Astrocyte (in vitro differentiated cells and primary cell): ENCODE results near the gene TEX14. TPM values are rescaled to one million over a fixed set of nuclear protein-coding genes. Genes with fewer than 3 reads are reported as not detected.

Experiments used
- DNase-seq: peaks from one replicate; pipeline ENCODE4 v3.0.0-alpha.2; 2010; ENCODE audit warnings: low read depth
- FAIRE-seq: peaks from 2 replicates; lab custom pipeline; 2011; peaks lifted over from hg19 to GRCh38; lab: Jason Lieb, UNC
- H2AFZ ChIP-seq: 2 replicates; pipeline ENCODE4 v1.6.0; 2012; ENCODE audit warnings: low read depth, low read length, inconsistent platforms
- H3K27ac ChIP-seq: 2 replicates; pipeline ENCODE4 v1.5.1; 2011; ENCODE audit warnings: low read depth, low read length, inconsistent platforms
- H3K27me3 ChIP-seq: 2 replicates; pipeline ENCODE4 v1.6.0; 2011; ENCODE audit warnings: low read length, inconsistent platforms; ENCODE audit not compliant: insufficient read depth
- H3K36me3 ChIP-seq: 2 replicates; pipeline ENCODE4 v1.5.1; 2011; ENCODE audit warnings: low read length, inconsistent platforms; ENCODE audit not compliant: insufficient read depth
- H3K4me1 ChIP-seq: 2 replicates; pipeline ENCODE4 v1.5.1; 2011; ENCODE audit warnings: low read length, inconsistent platforms; ENCODE audit not compliant: insufficient read depth
- H3K4me2 ChIP-seq: 2 replicates; pipeline ENCODE4 v1.6.0; 2012; ENCODE audit warnings: low read length, inconsistent platforms
- H3K4me3 ChIP-seq: 2 replicates; pipeline ENCODE4 v1.5.1; 2011; ENCODE audit warnings: low read depth, mild to moderate bottlenecking, low read length, inconsistent platforms; ENCODE audit not compliant: insufficient read depth
- H3K79me2 ChIP-seq: 2 replicates; pipeline ENCODE4 v1.6.0; 2012; ENCODE audit warnings: mild to moderate bottlenecking, low read length, inconsistent platforms; ENCODE audit not compliant: insufficient read depth
- H3K9ac ChIP-seq: 2 replicates; pipeline ENCODE4 v1.6.0; 2012; ENCODE audit warnings: mild to moderate bottlenecking, low read length, inconsistent platforms
- H3K9me3 ChIP-seq: 2 replicates; pipeline ENCODE4 v1.5.1; 2012; ENCODE audit warnings: low read depth, mild to moderate bottlenecking, low read length, inconsistent platforms; ENCODE audit not compliant: insufficient read depth
- H4K20me1 ChIP-seq: 2 replicates; pipeline ENCODE4 v1.6.0; 2012; ENCODE audit warnings: low read length, inconsistent platforms; ENCODE audit not compliant: insufficient read depth
- H3K27ac Mint-ChIP-seq: one replicate; pipeline ENCODE4 v1.8.0; 2021; ENCODE audit warnings: mild to moderate bottlenecking, mixed read lengths; ENCODE audit not compliant: unreplicated experiment
- H3K27me3 Mint-ChIP-seq: one replicate; pipeline ENCODE4 v1.8.0; 2021; ENCODE audit warnings: low read depth, mixed read lengths; ENCODE audit not compliant: unreplicated experiment
- H3K36me3 Mint-ChIP-seq: one replicate; pipeline ENCODE4 v1.8.0; 2021; ENCODE audit warnings: low read depth, mixed read lengths; ENCODE audit not compliant: unreplicated experiment
- H3K4me1 Mint-ChIP-seq: one replicate; pipeline ENCODE4 v1.8.0; 2021; ENCODE audit warnings: low read depth, mixed read lengths; ENCODE audit not compliant: unreplicated experiment
- H3K4me3 Mint-ChIP-seq: one replicate; pipeline ENCODE4 v1.8.0; 2021; ENCODE audit warnings: mild to moderate bottlenecking, moderate library complexity, mixed read lengths; ENCODE audit not compliant: unreplicated experiment
- H3K9me3 Mint-ChIP-seq: one replicate; pipeline ENCODE4 v1.8.0; 2021; ENCODE audit warnings: mild to moderate bottlenecking, mixed read lengths; ENCODE audit not compliant: unreplicated experiment
- EZH2 ChIP-seq: IDR thresholded peaks from 2 replicates; pipeline ENCODE4 v1.6.1; 2012; ENCODE audit warnings: mild to moderate bottlenecking, low read length, inconsistent platforms; ENCODE audit not compliant: insufficient read depth
- total RNA-seq: library from RNA; stranded (reverse); gene quantifications from 2 replicates; pipeline ENCODE4 v1.2.1, GENCODE V29; 2021
- TF ChIP-seq, protein P1 (sequence below): IDR thresholded peaks from 2 replicates; pipeline ENCODE4 v1.5.1; 2011; ENCODE audit warnings: low read depth, mild to moderate bottlenecking, inconsistent platforms, low read length, moderate library complexity; ENCODE audit not compliant: insufficient read depth

TEX14 gene
- total RNA-seq, 1 donor from 2014 or later, result 0.09 TPM

- TF ChIP-seq EZH2, result no peak
- TF ChIP-seq, protein P1, sequence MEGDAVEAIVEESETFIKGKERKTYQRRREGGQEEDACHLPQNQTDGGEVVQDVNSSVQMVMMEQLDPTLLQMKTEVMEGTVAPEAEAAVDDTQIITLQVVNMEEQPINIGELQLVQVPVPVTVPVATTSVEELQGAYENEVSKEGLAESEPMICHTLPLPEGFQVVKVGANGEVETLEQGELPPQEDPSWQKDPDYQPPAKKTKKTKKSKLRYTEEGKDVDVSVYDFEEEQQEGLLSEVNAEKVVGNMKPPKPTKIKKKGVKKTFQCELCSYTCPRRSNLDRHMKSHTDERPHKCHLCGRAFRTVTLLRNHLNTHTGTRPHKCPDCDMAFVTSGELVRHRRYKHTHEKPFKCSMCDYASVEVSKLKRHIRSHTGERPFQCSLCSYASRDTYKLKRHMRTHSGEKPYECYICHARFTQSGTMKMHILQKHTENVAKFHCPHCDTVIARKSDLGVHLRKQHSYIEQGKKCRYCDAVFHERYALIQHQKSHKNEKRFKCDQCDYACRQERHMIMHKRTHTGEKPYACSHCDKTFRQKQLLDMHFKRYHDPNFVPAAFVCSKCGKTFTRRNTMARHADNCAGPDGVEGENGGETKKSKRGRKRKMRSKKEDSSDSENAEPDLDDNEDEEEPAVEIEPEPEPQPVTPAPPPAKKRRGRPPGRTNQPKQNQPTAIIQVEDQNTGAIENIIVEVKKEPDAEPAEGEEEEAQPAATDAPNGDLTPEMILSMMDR, result no peak
- Mint-ChIP-seq H3K27me3 (peaks cover 2% of the 10 kb centered on the region), H3K36me3 (no peaks in the 10 kb centered on the region), H3K4me3 (no peak overlapping the region), H3K9me3 (no peaks in the 10 kb centered on the region), H3K4me1 (no peaks in the 10 kb centered on the region), H3K27ac (no peak overlapping the region)
- DNase-seq (no peak), FAIRE-seq (no peak)
- H3K27ac ChIP-seq, result no peak overlapping the region
- H3K27me3 ChIP-seq, result peaks cover 3% of the 10 kb centered on the region
- no peak overlapping the region for H3K4me3 ChIP-seq
- no peak overlapping the region for H2AFZ ChIP-seq
- no peak overlapping the region for H3K4me2 ChIP-seq
- H3K79me2 ChIP-seq, result no peaks in the 10 kb centered on the region
- no peak overlapping the region for H3K9ac ChIP-seq
- no peaks in the 10 kb centered on the region for H3K36me3 ChIP-seq
- no peaks in the 10 kb centered on the region for H4K20me1 ChIP-seq
- no peaks in the 10 kb centered on the region for H3K4me1 ChIP-seq
- H3K9me3 ChIP-seq, result no peaks in the 10 kb centered on the region
These were observed 60.8 kb downstream of the TEX14 start for GRCh38 chr17:58630883-58631522.

- H3K27ac Mint-ChIP-seq, result no peak overlapping the region
- no peaks in the 10 kb centered on the region for H3K9me3 Mint-ChIP-seq
- Histone ChIP-seq H3K27ac (no peak overlapping the region), H3K79me2 (no peaks in the 10 kb centered on the region), H3K36me3 (no peaks in the 10 kb centered on the region), H2AFZ (no peak overlapping the region), H3K9ac (no peak overlapping the region), H3K4me2 (no peak overlapping the region), H3K9me3 (no peaks in the 10 kb centered on the region), H3K4me3 (no peak overlapping the region), H3K4me1 (no peaks in the 10 kb centered on the region), H4K20me1 (no peaks in the 10 kb centered on the region), H3K27me3 (peaks cover 3% of the 10 kb centered on the region)
- no peaks in the 10 kb centered on the region for H3K4me1 Mint-ChIP-seq
- H3K27me3 Mint-ChIP-seq, result peaks cover 6% of the 10 kb centered on the region
- no peak overlapping the region for H3K4me3 Mint-ChIP-seq
- no peaks in the 10 kb centered on the region for H3K36me3 Mint-ChIP-seq
- no peak for FAIRE-seq
- DNase-seq, result no peak
- TF ChIP-seq EZH2, result no peak
- TF ChIP-seq, protein P1, result no peak
These were observed 64.9 kb downstream of the TEX14 start for GRCh38 chr17:58626905-58627304.

DNA sequence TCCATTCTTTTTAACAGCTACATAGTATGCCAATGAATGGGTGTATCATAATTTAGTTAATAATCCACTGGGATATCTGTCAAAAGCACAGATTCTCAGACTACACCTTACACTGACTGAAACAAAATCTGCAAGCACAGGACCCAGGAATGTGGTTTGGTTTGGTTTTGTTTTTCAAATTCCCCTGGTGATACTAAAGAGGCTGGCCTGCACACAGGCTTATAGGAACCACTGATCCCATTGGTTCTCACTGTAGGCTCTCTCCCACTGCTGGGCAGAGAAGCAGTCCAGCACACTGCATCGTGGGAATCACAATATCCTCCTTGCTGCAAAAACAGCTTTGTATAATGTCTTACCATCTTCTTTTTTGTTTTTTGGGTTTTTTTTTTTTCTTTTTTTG lies 67.1 kb downstream of the TEX14 start:
- Histone ChIP-seq H3K36me3 (no peaks in the 10 kb centered on the region), H3K79me2 (no peaks in the 10 kb centered on the region), H2AFZ (no peak overlapping the region), H3K9me3 (no peaks in the 10 kb centered on the region), H3K27ac (no peak overlapping the region), H3K4me2 (no peak overlapping the region), H3K4me3 (no peak overlapping the region), H4K20me1 (no peaks in the 10 kb centered on the region), H3K27me3 (peaks cover 3% of the 10 kb centered on the region), H3K9ac (no peak overlapping the region), H3K4me1 (no peaks in the 10 kb centered on the region)
- no peaks in the 10 kb centered on the region for H3K9me3 Mint-ChIP-seq
- FAIRE-seq (no peak), DNase-seq (no peak)
- H3K4me1 Mint-ChIP-seq, result no peaks in the 10 kb centered on the region
- H3K27ac Mint-ChIP-seq, result no peak overlapping the region
- TF ChIP-seq, protein P1, result no peak
- TF ChIP-seq EZH2, result no peak
- no peaks in the 10 kb centered on the region for H3K36me3 Mint-ChIP-seq
- H3K4me3 Mint-ChIP-seq, result no peak overlapping the region
- H3K27me3 Mint-ChIP-seq, result peaks cover 12% of the 10 kb centered on the region
